KMS-11 (cell line): ENCODE results near the gene EFHC2.

Source experiments
- H2AFZ ChIP-seq: fragments of 200-600 bp; sonication (generic); 2 replicates; pipeline ENCODE4 v1.6.1; 2016; ENCODE audit warnings: antibody characterized with exemption, mixed run types, low read depth
- H3K27ac ChIP-seq: fragments of 200-600 bp; sonication (generic); 2 replicates; pipeline ENCODE4 v1.6.1; 2016; ENCODE audit warnings: mild to moderate bottlenecking, mixed run types
- H3K27me3 ChIP-seq: fragments of 200-600 bp; sonication (generic); 2 replicates; pipeline ENCODE4 v1.6.1; 2017; ENCODE audit warnings: mild to moderate bottlenecking, low read depth, mixed run types, moderate library complexity; ENCODE audit not compliant: insufficient read depth
- H3K36me3 ChIP-seq: fragments of 200-600 bp; sonication (generic); 2 replicates; pipeline ENCODE4 v1.6.1; 2017; ENCODE audit warnings: mild to moderate bottlenecking, mixed run types; ENCODE audit not compliant: insufficient read depth
- H3K4me1 ChIP-seq: fragments of 200-600 bp; sonication (generic); 2 replicates; pipeline ENCODE4 v1.6.1; 2016; ENCODE audit warnings: mild to moderate bottlenecking, low read depth, mixed run types; ENCODE audit not compliant: poor library complexity, severe bottlenecking
- H3K4me2 ChIP-seq: fragments of 200-600 bp; sonication (generic); 2 replicates; pipeline ENCODE4 v1.7.0; 2016; ENCODE audit warnings: mild to moderate bottlenecking, mixed run types
- H3K4me3 ChIP-seq: fragments of 200-600 bp; sonication (generic); IDR thresholded peaks from 2 replicates; pipeline ENCODE4 v1.6.1; 2017; ENCODE audit warnings: low read depth, low read length, mixed read lengths; ENCODE audit not compliant: insufficient read depth
- H3K79me2 ChIP-seq: fragments of 200-600 bp; sonication (generic); 2 replicates; pipeline ENCODE4 v1.6.1; 2016; ENCODE audit warnings: low read depth, mixed run types; ENCODE audit not compliant: insufficient read depth
- H3K9ac ChIP-seq: fragments of 200-600 bp; sonication (generic); 2 replicates; pipeline ENCODE4 v1.6.1; 2016; ENCODE audit warnings: mild to moderate bottlenecking, mixed run types
- H4K20me1 ChIP-seq: fragments of 200-600 bp; sonication (generic); 2 replicates; pipeline ENCODE4 v1.6.1; 2016; ENCODE audit warnings: mild to moderate bottlenecking, mixed run types; ENCODE audit not compliant: insufficient read depth
- CTCF ChIP-seq: fragments of 200-600 bp; sonication (generic); conservative IDR thresholded peaks from 2 replicates; pipeline ENCODE4 v1.6.1; 2017; ENCODE audit warnings: low read depth, mild to moderate bottlenecking, antibody characterized with exemption, low read length, moderate library complexity, mixed read lengths

EFHC2 gene

GRCh38 chrX:44312421-44312820, 31.1 kb downstream of the EFHC2 start:
- Histone ChIP-seq H3K4me1 (no peaks in the 10 kb centered on the region), H3K27ac (no peak overlapping the region), H3K36me3 (no peaks in the 10 kb centered on the region), H3K27me3 (no peaks in the 10 kb centered on the region), H3K4me3 (no peak overlapping the region), H3K4me2 (no peak overlapping the region), H2AFZ (no peak overlapping the region), H3K79me2 (no peaks in the 10 kb centered on the region), H4K20me1 (no peaks in the 10 kb centered on the region), H3K9ac (no peak overlapping the region)
- TF ChIP-seq CTCF = no peak

- Histone ChIP-seq H3K9ac (no peak overlapping the region), H3K4me1 (no peaks in the 10 kb centered on the region), H3K36me3 (no peaks in the 10 kb centered on the region), H4K20me1 (no peaks in the 10 kb centered on the region), H3K79me2 (no peaks in the 10 kb centered on the region), H3K4me2 (no peak overlapping the region), H3K27ac (no peak overlapping the region), H2AFZ (no peak overlapping the region), H3K27me3 (no peaks in the 10 kb centered on the region), H3K4me3 (no peak overlapping the region)
- no peak for TF ChIP-seq CTCF
Measured at GRCh38 chrX:44310227-44310626, 33.2 kb downstream of the EFHC2 start.

GRCh38 chrX:44308869-44309268, 34.6 kb downstream of the EFHC2 start:
- H4K20me1 ChIP-seq = no peaks in the 10 kb centered on the region
- TF ChIP-seq CTCF = no peak
- no peaks in the 10 kb centered on the region for H3K79me2 ChIP-seq
- H3K9ac ChIP-seq = no peak overlapping the region
- H3K36me3 ChIP-seq = no peaks in the 10 kb centered on the region
- no peak overlapping the region for H3K27ac ChIP-seq
- H3K4me3 ChIP-seq = no peak overlapping the region
- H3K4me1 ChIP-seq = no peaks in the 10 kb centered on the region
- no peak overlapping the region for H2AFZ ChIP-seq
- H3K27me3 ChIP-seq = no peaks in the 10 kb centered on the region
- no peak overlapping the region for H3K4me2 ChIP-seq

GRCh38 chrX:44306356-44306755, 37.1 kb downstream of the EFHC2 start:
- Histone ChIP-seq H3K79me2 (no peaks in the 10 kb centered on the region), H3K4me2 (no peak overlapping the region), H3K4me3 (no peak overlapping the region), H3K27ac (no peak overlapping the region), H2AFZ (no peak overlapping the region), H3K9ac (no peak overlapping the region), H3K27me3 (no peaks in the 10 kb centered on the region), H3K4me1 (no peaks in the 10 kb centered on the region), H4K20me1 (no peaks in the 10 kb centered on the region), H3K36me3 (no peaks in the 10 kb centered on the region)
- TF ChIP-seq CTCF = no peak

GRCh38 chrX:44305921-44306320, 37.6 kb downstream of the EFHC2 start:
- H3K4me1 ChIP-seq = no peaks in the 10 kb centered on the region
- no peak overlapping the region for H3K4me2 ChIP-seq
- no peak for TF ChIP-seq CTCF
- H3K9ac ChIP-seq = no peak overlapping the region
- H3K36me3 ChIP-seq = no peaks in the 10 kb centered on the region
- H3K27ac ChIP-seq = no peak overlapping the region
- H4K20me1 ChIP-seq = no peaks in the 10 kb centered on the region
- no peaks in the 10 kb centered on the region for H3K79me2 ChIP-seq
- no peak overlapping the region for H3K4me3 ChIP-seq
- H2AFZ ChIP-seq = no peak overlapping the region
- no peaks in the 10 kb centered on the region for H3K27me3 ChIP-seq
